ENCODE measurements around the gene SELE.
A peak's percentile ranks its signal among the peaks of the same experiment; 100 is the strongest.
"Not testable (repeated sequence)": the region's sequence is repeated elsewhere in the genome, so short reads cannot be mapped to it uniquely, and the experiment has no call there.

The SELE gene

GRCh38 chr1:169683168-169683567 is 50.7 kb downstream of the SELE start:
- not testable (repeated sequence) for DNase-seq (ENCODE audit: low read depth, low spot score)

GRCh38 chr1:169682071-169682470 is 51.8 kb downstream of the SELE start:
- no peak for DNase-seq (ENCODE audit: low read depth, low spot score)

GRCh38 chr1:169681140-169681539 is 52.7 kb downstream of the SELE start:
- DNase-seq (ENCODE audit: low read depth, low spot score): no peak

GRCh38 chr1:169680377-169681019 is 53.4 kb downstream of the SELE start:
- peak; percentile 29 for DNase-seq (ENCODE audit: low read depth, low spot score)

- DNase-seq (ENCODE audit: low read depth, low spot score): no peak
Observed at GRCh38 chr1:169679692-169680091, 54.2 kb downstream of the SELE start.

- DNase-seq (ENCODE audit: low read depth, low spot score): no peak
Observed at GRCh38 chr1:169676001-169676400, 57.9 kb downstream of the SELE start.

All from activated naive CD8-positive, alpha-beta T cell treated with anti-CD3 and anti-CD28 coated beads, Interleukin-2, amount 50 U/mL, for 16 hours (primary cell).